ENCODE measurements around the gene PARP6.

DNA sequence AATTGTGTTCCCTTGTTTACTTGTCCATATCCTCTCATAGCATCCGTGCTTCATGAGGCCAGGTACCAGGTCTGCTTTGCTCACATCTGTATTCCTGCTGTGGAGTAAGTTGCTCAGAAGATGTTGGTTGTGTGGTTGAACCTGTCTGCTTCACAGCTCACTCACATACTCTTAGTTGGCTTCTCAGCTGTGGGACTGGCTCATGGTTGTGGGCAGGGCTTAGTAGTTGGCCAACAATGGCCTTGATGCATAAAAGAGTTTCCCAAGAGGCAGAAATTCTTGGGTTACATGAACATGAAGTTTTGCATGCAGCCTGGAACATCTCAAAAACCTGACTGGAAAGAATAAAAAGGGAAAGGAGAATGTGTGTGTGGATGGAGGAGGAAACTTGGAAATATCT, 30.6 kb upstream of the PARP6 start:
- TF ChIP-seq POLR2A (IDR thresholded peaks at IDR 0.05; ENCODE audit: low read depth, low read length) (no peak), POLR2AphosphoS5 (IDR thresholded peaks at IDR 0.05; ENCODE audit: low read depth, low read length) (no peak), TAF1 (IDR thresholded peaks at IDR 0.05; ENCODE audit: borderline replicate concordance, low read depth, low read length) (no peak)

Data from GM12892 (cell line).